ACC112 (cell line): ENCODE results near the gene OR2T33.

Experiments used
- H2AFZ ChIP-seq: fragments of 200-600 bp; sonication (generic); one replicate; pipeline ENCODE4 v1.6.0; 2017; ENCODE audit warnings: antibody characterized with exemption, low read length; ENCODE audit not compliant: unreplicated experiment
- H3K27ac ChIP-seq: fragments of 200-600 bp; sonication (generic); 2 replicates; pipeline ENCODE4 v1.5.1; 2014; ENCODE audit warnings: low read depth, mild to moderate bottlenecking, antibody characterized with exemption, low read length, moderate library complexity
- H3K27me3 ChIP-seq: fragments of 200-600 bp; sonication (generic); 2 replicates; pipeline ENCODE4 v1.6.1; 2014; ENCODE audit warnings: mild to moderate bottlenecking, antibody characterized with exemption, low read length, moderate library complexity, mixed read lengths; ENCODE audit not compliant: insufficient read depth
- H3K36me3 ChIP-seq: fragments of 200-600 bp; sonication (generic); 2 replicates; pipeline ENCODE4 v1.6.1; 2016; ENCODE audit warnings: mild to moderate bottlenecking, antibody characterized with exemption, low read length, moderate library complexity, mixed read lengths; ENCODE audit not compliant: insufficient read depth
- H3K4me1 ChIP-seq: fragments of 200-600 bp; sonication (generic); one replicate; pipeline ENCODE4 v1.6.1; 2016; ENCODE audit warnings: low read length, mixed read lengths; ENCODE audit not compliant: insufficient read depth, unreplicated experiment, control insufficient read depth
- H3K4me3 ChIP-seq: fragments of 200-600 bp; sonication (generic); 2 replicates; pipeline ENCODE4 v1.5.1; 2014; ENCODE audit warnings: mild to moderate bottlenecking, low read depth, low read length
- H3K79me2 ChIP-seq: fragments of 200-600 bp; sonication (generic); one replicate; pipeline ENCODE4 v1.6.0; 2016; ENCODE audit warnings: low read length; ENCODE audit not compliant: control insufficient read depth, unreplicated experiment, insufficient read depth

Gene OR2T33

GRCh38 chr1:248243204-248243603 lies 34.6 kb downstream of the OR2T33 start:
- Histone ChIP-seq H3K27me3 (no peaks in the 10 kb centered on the region), H3K4me1 (no peaks in the 10 kb centered on the region), H3K4me3 (no peak overlapping the region), H3K27ac (no peak overlapping the region), H3K36me3 (no peaks in the 10 kb centered on the region), H2AFZ (no peak overlapping the region), H3K79me2 (no peaks in the 10 kb centered on the region)

DNA sequence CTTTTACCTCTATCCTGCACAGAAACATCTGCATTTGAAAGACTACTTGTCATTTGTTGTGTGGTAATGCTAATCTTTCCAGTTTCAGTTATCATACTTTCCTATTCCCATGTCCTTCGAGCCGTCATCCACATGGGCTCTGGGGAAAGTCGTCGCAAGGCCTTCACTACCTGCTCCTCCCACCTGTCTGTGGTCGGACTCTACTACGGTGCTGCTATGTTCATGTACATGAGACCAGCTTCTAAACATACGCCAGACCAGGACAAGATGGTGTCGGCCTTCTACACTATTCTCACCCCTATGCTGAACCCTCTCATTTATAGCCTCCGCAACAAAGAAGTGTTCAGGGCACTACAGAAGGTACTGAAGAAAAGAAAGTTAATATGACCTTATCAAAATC lies 38.3 kb downstream of the OR2T33 start:
- Histone ChIP-seq H3K27ac (no peak overlapping the region), H2AFZ (no peak overlapping the region), H3K4me3 (no peak overlapping the region), H3K4me1 (no peaks in the 10 kb centered on the region), H3K27me3 (no peaks in the 10 kb centered on the region), H3K36me3 (no peaks in the 10 kb centered on the region), H3K79me2 (no peaks in the 10 kb centered on the region)

- H3K79me2 ChIP-seq = no peaks in the 10 kb centered on the region
- H3K27ac ChIP-seq = no peak within 1 kb of the TSS
- no peak within 1 kb of the TSS for H3K4me3 ChIP-seq
- H2AFZ ChIP-seq = no peak within 1 kb of the TSS
- no peaks in the 10 kb centered on the region for H3K4me1 ChIP-seq
- H3K36me3 ChIP-seq = no peaks in the 10 kb centered on the region
- H3K27me3 ChIP-seq = no peaks in the 10 kb centered on the region
These were observed 46.7 kb downstream of the OR2T33 start, which contains the start of gene OR2M4 for GRCh38 chr1:248231117-248231516. TSS of gene OR2M4 (plus strand) at chr1:248231417. CDS start at chr1:248238929, 7,512 bp downstream.

DNA sequence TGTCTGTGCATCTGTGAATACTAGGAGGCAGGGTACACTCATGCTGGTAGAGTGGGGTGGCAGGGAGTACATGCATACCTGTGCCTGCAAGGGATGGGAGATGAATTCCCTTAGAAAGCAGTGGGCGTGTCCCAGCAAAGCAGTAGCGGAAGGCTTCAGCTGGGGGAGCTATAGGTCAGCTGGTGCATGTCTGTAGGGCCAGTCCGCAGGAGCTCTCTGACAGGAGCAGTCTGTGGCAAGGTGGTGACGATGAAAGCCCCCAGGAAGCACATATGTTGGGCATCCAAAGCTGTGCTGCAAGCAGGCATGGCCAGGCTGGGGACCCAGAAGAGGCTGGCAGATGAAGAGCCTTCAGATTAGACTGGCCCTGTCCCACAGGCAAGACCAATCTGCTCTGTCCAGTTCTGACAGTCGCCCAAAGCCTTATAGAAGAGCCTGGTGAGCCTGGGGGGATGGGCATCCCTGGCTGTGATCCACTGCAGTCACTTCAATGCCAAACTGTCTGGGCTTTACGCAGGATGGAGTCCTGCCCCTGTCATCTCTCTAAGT lies 48.3 kb downstream of the OR2T33 start:
- no peak overlapping the region for H3K27ac ChIP-seq
- no peaks in the 10 kb centered on the region for H3K36me3 ChIP-seq
- no peak overlapping the region for H3K4me3 ChIP-seq
- no peaks in the 10 kb centered on the region for H3K79me2 ChIP-seq
- H2AFZ ChIP-seq = no peak overlapping the region
- no peaks in the 10 kb centered on the region for H3K27me3 ChIP-seq
- H3K4me1 ChIP-seq = no peaks in the 10 kb centered on the region

- Histone ChIP-seq H2AFZ (no peak overlapping the region), H3K4me3 (no peak overlapping the region), H3K4me1 (no peaks in the 10 kb centered on the region), H3K79me2 (no peaks in the 10 kb centered on the region), H3K27me3 (no peaks in the 10 kb centered on the region), H3K27ac (no peak overlapping the region), H3K36me3 (no peaks in the 10 kb centered on the region)
These were observed 52.2 kb downstream of the OR2T33 start for GRCh38 chr1:248225537-248225936.
